Activated CD4-positive, alpha-beta T cell treated with anti-CD3 and anti-CD28 coated beads, Interleukin-2, amount 10 ng/mL, durations not matched to agents 7 days and 5 days (primary cell): ENCODE measurements around the gene SLC34A3. TPM values are rescaled to one million over a fixed set of nuclear protein-coding genes. Genes with fewer than 3 reads are reported as not detected.

Experiments
- total RNA-seq, 2 experiments: library from RNA; stranded (reverse); gene quantifications; one replicate each; pipeline ENCODE4 v1.2.3, GENCODE V29; 2021

Gene SLC34A3
- total RNA-seq, 2 experiments from 2014 or later, result not detected

Other genes starting within 250 kb of the SLC34A3 start
- under 1 TPM; 0.48 to 0.67 TPM for gene LCNL1, start 247.9 kb upstream of the SLC34A3 start, total RNA-seq
- 10 to 100 TPM; 80.2 to 98.4 TPM for gene PAXX, start 238.5 kb upstream of the SLC34A3 start, total RNA-seq
- gene CLIC3, start 234.3 kb upstream of the SLC34A3 start, total RNA-seq, result 1 to 10 TPM; 2.6 to 4.4 TPM
- gene ABCA2, start 202.7 kb upstream of the SLC34A3 start, total RNA-seq, result 10 to 100 TPM; 67.7 to 70.3 TPM
- gene FUT7, start 198.8 kb upstream of the SLC34A3 start, total RNA-seq, result 10 to 100 TPM in 1 of 2 experiments, 1 to 10 TPM in 1; 8.9 to 10.3 TPM
- gene NPDC1, start 184.7 kb upstream of the SLC34A3 start, total RNA-seq, result 10 to 100 TPM; 35.5 to 41.4 TPM
- gene ENTPD2, start 176.8 kb upstream of the SLC34A3 start, total RNA-seq, result not detected
- gene SAPCD2, start 160.3 kb upstream of the SLC34A3 start, total RNA-seq, result 10 to 100 TPM; 33.8 to 40.6 TPM
- 10 to 100 TPM; 19.1 to 21.9 TPM for gene UAP1L1, start 153.4 kb upstream of the SLC34A3 start, total RNA-seq
- 10 to 100 TPM; 43.0 to 55.0 TPM for gene MAN1B1, start 143.9 kb upstream of the SLC34A3 start, total RNA-seq
- 100 to 1,000 TPM; 206 to 259 TPM for gene DPP7, start 116.2 kb upstream of the SLC34A3 start, total RNA-seq
- under 1 TPM in 1 of 2 experiments, not detected in 1; 0.05 TPM for gene GRIN1, start 91.7 kb upstream of the SLC34A3 start, total RNA-seq
- gene LRRC26, start 60.9 kb upstream of the SLC34A3 start, total RNA-seq, result not detected
- not detected for gene TMEM210, start 58.8 kb upstream of the SLC34A3 start, total RNA-seq
- 10 to 100 TPM; 61.3 to 76.1 TPM for gene ANAPC2, start 42.3 kb upstream of the SLC34A3 start, total RNA-seq
- gene SSNA1, start 42.2 kb upstream of the SLC34A3 start, total RNA-seq, result 10 to 100 TPM; 74.8 to 81.3 TPM
- 1 to 10 TPM; 8.9 TPM for gene TPRN, start 30.2 kb upstream of the SLC34A3 start, total RNA-seq
- gene TMEM203, start 25.3 kb upstream of the SLC34A3 start, total RNA-seq, result 10 to 100 TPM; 28.5 to 34.0 TPM
- gene NDOR1, start 25.2 kb upstream of the SLC34A3 start, total RNA-seq, result 10 to 100 TPM; 38.4 to 44.2 TPM
- gene RNF208, start 8.7 kb upstream of the SLC34A3 start, total RNA-seq, result 1 to 10 TPM; 2.1 to 2.7 TPM
- gene CYSRT1, start 5.7 kb upstream of the SLC34A3 start, total RNA-seq, result under 1 TPM; 0.35 to 0.72 TPM
- gene RNF224, start 3.4 kb upstream of the SLC34A3 start, total RNA-seq, result under 1 TPM in 1 of 2 experiments, not detected in 1; 0.10 TPM
- gene TUBB4B, start 10.4 kb downstream of the SLC34A3 start, total RNA-seq, result 100 to 1,000 TPM; 355 to 382 TPM
- not detected for gene STPG3, start 20.4 kb downstream of the SLC34A3 start, total RNA-seq
- gene NELFB, start 24.4 kb downstream of the SLC34A3 start, total RNA-seq, result 10 to 100 TPM; 54.1 to 66.6 TPM
- 1 to 10 TPM; 6.0 to 7.1 TPM for gene TOR4A, start 46.8 kb downstream of the SLC34A3 start, total RNA-seq
- under 1 TPM; 0.32 to 0.44 TPM for gene NRARP, start 71.4 kb downstream of the SLC34A3 start, total RNA-seq
- 10 to 100 TPM; 10.3 to 13.2 TPM for gene EXD3, start 192.3 kb downstream of the SLC34A3 start, total RNA-seq
- gene NOXA1, start 192.5 kb downstream of the SLC34A3 start, total RNA-seq, result 1 to 10 TPM in 1 of 2 experiments, under 1 TPM in 1; 0.46 to 1.1 TPM
- gene ENTPD8, start 210.5 kb downstream of the SLC34A3 start, total RNA-seq, result not detected
- 10 to 100 TPM; 57.6 to 60.3 TPM for gene NSMF, start 228.4 kb downstream of the SLC34A3 start, total RNA-seq